HepG2 (cell line): ENCODE measurements around the gene NRL. TPM values are rescaled to one million over a fixed set of nuclear protein-coding genes. Genes with fewer than 3 reads are reported as not detected.

ENCODE experiments used
- ATAC-seq: fragments of 200-7000 bp; cut with Tn5 transposase; 3 replicates; pipeline ENCODE4 v1.9.1; 2020; ENCODE audit warnings: mild to moderate bottlenecking, moderate library complexity
- BruUV-seq: library from RNA; stranded (reverse); fragments of 400-500 nt; replicated peaks from 2 replicates; lab custom pipeline; 2021; lab: Mats Ljungman, UMichigan
- CTCF ChIA-PET: fragments of 300-600 bp; formaldehyde crosslinking; extraction: SDS; loops from one replicate; lab custom pipeline; 2021; ENCODE audit warnings: low total read pairs, inconsistent platforms, low intra/inter-chr PET ratio; lab: Yijun Ruan, JAX
- POLR2A ChIA-PET: fragments of 350-600 bp; sonication (Branson Sonifier 250); formaldehyde crosslinking; loops from one replicate; lab custom pipeline; 2020; ENCODE audit warnings: antibody characterized with exemption, inconsistent platforms; lab: Yijun Ruan, JAX
- DNase-seq: peaks from one replicate; pipeline ENCODE4 v3.0.0-alpha.2; 2015; ENCODE audit warnings: low spot score
- FAIRE-seq: peaks from 3 replicates; lab custom pipeline; 2011; peaks lifted over from hg19 to GRCh38; lab: Jason Lieb, UNC
- H2AFZ ChIP-seq: one replicate; pipeline ENCODE4 v1.6.1; 2011; ENCODE audit warnings: low read length, inconsistent platforms
- H3K27ac ChIP-seq: fragments of 300-600 bp; 3 replicates; pipeline ENCODE4 v1.8.0; 2011; ENCODE audit warnings: mixed run types, mild to moderate bottlenecking, mixed read lengths, low read length, inconsistent platforms; ENCODE audit not compliant: insufficient read depth; ENCODE audit errors: extremely low read length
- H3K27me3 ChIP-seq, 2 experiments: fragments of 200-600 bp in 1 of 2; 2 replicates in 1 of 2; 3 replicates in 1 of 2; pipeline versions ENCODE4 v1.6.0 to v1.8.0; 2011; ENCODE audit warnings: low read length in 2 of 2, mild to moderate bottlenecking in 2 of 2, moderate library complexity in 2 of 2, inconsistent platforms in 1 of 2; ENCODE audit not compliant: insufficient read depth in 2 of 2, control insufficient read depth in 1 of 2
- H3K36me3 ChIP-seq, 2 experiments: fragments of 200-600 bp in 1 of 2; replicated peaks in 1 of 2; 2 replicates in 1 of 2; 3 replicates in 1 of 2; pipeline versions ENCODE4 v1.5.1 to v1.8.0; 2011; ENCODE audit warnings: low read length in 2 of 2, inconsistent platforms in 1 of 2; ENCODE audit not compliant: insufficient read depth in 2 of 2, control insufficient read depth in 1 of 2
- H3K4me1 ChIP-seq: 2 replicates; pipeline ENCODE4 v1.5.1; 2012; ENCODE audit warnings: low read length, inconsistent platforms; ENCODE audit not compliant: insufficient read depth
- H3K4me2 ChIP-seq: 2 replicates; pipeline ENCODE4 v1.6.0; 2011; ENCODE audit warnings: low read depth, low read length, inconsistent platforms
- H3K4me3 ChIP-seq, 3 experiments: fragments of 200-600 bp in 1 of 3; sonication (generic), shearing (Covaris generic) in 1 of 3; replicated peaks in 1 of 3; 2 replicates each; pipeline ENCODE4 v1.5.1; 2011 to 2016; ENCODE audit warnings: low read length in 3 of 3, inconsistent platforms in 2 of 3, low read depth in 2 of 3, mild to moderate bottlenecking in 2 of 3, control low read depth in 1 of 3, mixed read lengths in 1 of 3; ENCODE audit not compliant: insufficient read depth in 1 of 3
- H3K79me2 ChIP-seq: one replicate; pipeline ENCODE4 v1.6.1; 2011; ENCODE audit warnings: low read length, inconsistent platforms; ENCODE audit not compliant: insufficient read depth
- H3K9ac ChIP-seq: 2 replicates; pipeline ENCODE4 v1.6.0; 2011; ENCODE audit warnings: mild to moderate bottlenecking, low read depth, low read length, inconsistent platforms; ENCODE audit not compliant: insufficient read depth
- H3K9me3 ChIP-seq: 2 replicates; pipeline ENCODE4 v1.5.1; 2012; ENCODE audit warnings: mild to moderate bottlenecking, low read length
- H4K20me1 ChIP-seq: 2 replicates; pipeline ENCODE4 v1.6.0; 2011; ENCODE audit warnings: inconsistent platforms, mild to moderate bottlenecking, low read length, moderate library complexity; ENCODE audit not compliant: insufficient read depth
- BORCS8-MEF2B ChIP-seq: sonication (generic); formaldehyde crosslinking; IDR thresholded peaks from 2 replicates; pipeline ENCODE4 v1.8.0; 2022; ENCODE audit warnings: mild to moderate bottlenecking, missing genetic modification reagents
- HIVEP1 ChIP-seq: sonication (generic); formaldehyde crosslinking; IDR thresholded peaks from 2 replicates; pipeline ENCODE4 v1.4.0; 2020; ENCODE audit warnings: mild to moderate bottlenecking, missing genetic modification reagents
- NFKB2 ChIP-seq: sonication (generic); formaldehyde crosslinking; IDR thresholded peaks from 2 replicates; pipeline ENCODE4 v1.4.0; 2020; ENCODE audit warnings: missing genetic modification reagents, borderline replicate concordance
- PRDM15 ChIP-seq: sonication (generic); formaldehyde crosslinking; IDR thresholded peaks from 2 replicates; pipeline ENCODE4 v1.4.0; 2020; ENCODE audit warnings: missing genetic modification reagents
- RFX1 ChIP-seq: fragments of 450-650 bp; IDR thresholded peaks from 2 replicates; pipeline ENCODE4 v1.6.1; 2017
- THAP11 ChIP-seq: IDR thresholded peaks from 2 replicates; pipeline ENCODE4 v1.6.1; 2016; ENCODE audit warnings: missing biosample characterization, missing genetic modification reagents
- ZNF687 ChIP-seq: sonication (generic); formaldehyde crosslinking; IDR thresholded peaks from 2 replicates; pipeline ENCODE4 v1.5.1; 2020; ENCODE audit warnings: mild to moderate bottlenecking, missing genetic modification reagents, moderate library complexity
- WGBS: methylation state at CpG from one replicate; pipeline ENCODE4 v1.1.6; 2017; ENCODE audit warnings: low lambda C conversion rate; 5-methylcytosine and 5-hydroxymethylcytosine counted together
- in situ Hi-C: cut with HindIII; loops from 2 replicates; pipeline ENCODE4 v1.10.0; 2017; ENCODE audit warnings: low pct_unique_long_range_greater_than_20kb; ENCODE audit not compliant: extremely low pct_ligation_motif_present
- intact Hi-C: fragments of 100-400 bp; cut with micrococcal nuclease; formaldehyde crosslinking; loops from one replicate; pipeline ENCODE4 v1.10.0; 2022; ENCODE audit not compliant: unreplicated experiment
- polyA plus RNA-seq, 8 experiments: library from polyadenylated mRNA; depleted of rRNA in 3 of 8; stranded (reverse) in 7 of 8; unstranded in 1 of 8; fragments of >200 nt; fragmentation: Illumina TruSeq in 4 of 8; extraction: Trizol in 4 of 8; gene quantifications; 2 replicates each; pipeline versions ENCODE4 v1.2.1 to v1.2.3, GENCODE V29; 2011 to 2016; ENCODE audit warnings: low read depth in 4 of 8, missing spikeins in 1 of 8, mixed read lengths in 1 of 8; ENCODE audit not compliant: insufficient read depth in 1 of 8
- total RNA-seq, 5 experiments: library from RNA; depleted of rRNA; stranded (reverse); fragments of >200 nt; fragmentation: Illumina TruSeq; extraction: Trizol; gene quantifications; 2 replicates each; pipeline ENCODE4 v1.2.3, GENCODE V29; 2016; ENCODE audit warnings: low read depth in 1 of 5

NRL gene
- total and polyA plus RNA-seq, 2 of the 13 experiments (the other 11 are each of a cell fraction or from before 2014, with no cell fraction given): 2.5 to 4.7 TPM

GRCh38 chr14:24080142-24080530 lies 34.6 kb downstream of the NRL start (continued):
- no peak for TF ChIP-seq ZNF687 (CRISPR knock-in tag)
- TF ChIP-seq THAP11 (CRISPR knock-in tag): no peak
- TF ChIP-seq BORCS8-MEF2B (CRISPR knock-in tag): no peak

DNA sequence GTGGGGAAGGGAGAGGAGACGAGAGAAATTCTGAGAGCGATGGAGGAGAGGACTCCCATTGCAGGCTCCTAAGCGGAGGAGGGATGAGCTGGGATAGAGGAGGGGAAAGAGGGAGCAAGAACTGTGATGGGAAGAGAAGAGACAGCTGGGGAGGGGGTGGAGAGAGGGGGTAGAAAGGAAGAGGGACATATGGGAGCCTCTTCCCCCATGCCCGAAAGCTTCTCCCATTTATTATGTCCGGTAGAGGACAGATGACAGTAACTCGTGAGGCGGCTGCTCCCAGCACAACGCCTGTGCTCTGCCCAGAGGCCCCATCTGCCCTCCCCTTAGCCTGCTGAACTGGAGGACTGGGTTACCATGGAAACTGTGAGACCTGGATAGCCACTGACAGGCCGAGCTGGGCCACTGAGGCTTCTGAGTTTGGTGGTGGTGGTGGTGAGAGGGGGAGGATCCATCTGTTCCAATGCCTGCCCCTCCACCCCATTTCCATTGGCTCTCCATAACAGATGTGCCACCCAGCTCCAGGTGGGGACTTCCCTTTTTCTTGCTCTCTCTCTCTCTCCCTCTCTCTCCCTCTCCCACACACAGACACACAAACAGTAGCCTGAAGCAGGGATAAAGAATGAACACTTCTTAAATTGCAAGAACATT lies 35.1 kb downstream of the NRL start:
- H3K4me1 ChIP-seq: peaks cover 37% of the 10 kb centered on the region
- H3K9me3 ChIP-seq: no peaks in the 10 kb centered on the region
- no peaks in the 10 kb centered on the region for H3K36me3 ChIP-seq
- no peak for DNase-seq
- 52% methylated on average over 9 of the region's 9 CpGs for WGBS
- no peak for FAIRE-seq
- CTCF ChIA-PET: no interaction called here
- TF ChIP-seq NFKB2: 0 out of 2 replicates have a peak, but pooled peaks have one; percentile 7
- TF ChIP-seq HIVEP1 (CRISPR knock-in tag): 0 out of 2 replicates have a peak, but pooled peaks have one; percentile 6
- TF ChIP-seq RFX1: peak; percentile 42; the same call in 1 of the 2 replicates
- no peak for TF ChIP-seq PRDM15 (CRISPR knock-in tag)
- H2AFZ ChIP-seq: no peak overlapping the region
- BruUV-seq: no TSS peak
- H3K79me2 ChIP-seq: no peaks in the 10 kb centered on the region
- no peak overlapping the region for H3K4me3 ChIP-seq
- POLR2A ChIA-PET: interaction anchor here (1.0 to 4.9 kb wide), 8 partner anchors 15 to 133 kb away, joined by 3 to 131 read pairs (median 9); partner anchors contain the start of genes CARMIL3, CHMP4A, DCAF11 and EMC9
- peaks cover 17 to 72% of the 10 kb centered on the region in 2 experiments for H3K27me3 ChIP-seq
- H3K27ac ChIP-seq: no peak overlapping the region
- no peaks in the 10 kb centered on the region for H4K20me1 ChIP-seq
- no peak for ATAC-seq
- in situ Hi-C loops: no loop called here
- H3K9ac ChIP-seq: no peak overlapping the region
- H3K4me2 ChIP-seq: no peak overlapping the region
- intact Hi-C loops: no loop called here
